Neutrophil (primary cell): Measurements from ENCODE around the gene LYSMD3.

Source experiments
- H3K27ac ChIP-seq: fragments of 200-600 bp; sonication (generic); 2 replicates; pipeline ENCODE4 v1.5.1; 2016; ENCODE audit warnings: mild to moderate bottlenecking, moderate library complexity
- H3K27me3 ChIP-seq: fragments of 200-600 bp; sonication (generic); 2 replicates; pipeline ENCODE4 v1.6.0; 2016; ENCODE audit warnings: mild to moderate bottlenecking
- H3K36me3 ChIP-seq: fragments of 200-600 bp; sonication (generic); 2 replicates; pipeline ENCODE4 v1.5.1; 2017
- H3K4me1 ChIP-seq, 2 experiments: fragments of 200-600 bp in 1 of 2; sonication (generic) in 1 of 2; 1 replicate in 1 of 2; 2 replicates in 1 of 2; pipeline versions ENCODE4 v1.5.1 to v1.6.1; 2013 to 2016; ENCODE audit warnings: low read depth in 1 of 2, low read length in 1 of 2, mild to moderate bottlenecking in 1 of 2, moderate library complexity in 1 of 2; ENCODE audit not compliant: control insufficient read depth in 1 of 2, insufficient read depth in 1 of 2
- H3K4me3 ChIP-seq, 2 experiments: fragments of 200-600 bp in 1 of 2; sonication (generic) in 1 of 2; 1 replicate in 1 of 2; 2 replicates in 1 of 2; pipeline ENCODE4 v1.5.1; 2013 to 2016; ENCODE audit warnings: low read depth in 1 of 2, low read length in 1 of 2, mild to moderate bottlenecking in 1 of 2, moderate library complexity in 1 of 2
- H3K9me3 ChIP-seq: fragments of 200-600 bp; sonication (generic); 2 replicates; pipeline ENCODE4 v1.5.1; 2016
- TF ChIP-seq, protein P1 (sequence below): fragments of 200-600 bp; sonication (generic); IDR thresholded peaks from 2 replicates; pipeline ENCODE4 v1.5.1; 2016; ENCODE audit warnings: antibody characterized with exemption

LYSMD3 gene

GRCh38 chr5:90480699-90481098 lies 48.7 kb downstream of the LYSMD3 start:
- TF ChIP-seq, protein P1, sequence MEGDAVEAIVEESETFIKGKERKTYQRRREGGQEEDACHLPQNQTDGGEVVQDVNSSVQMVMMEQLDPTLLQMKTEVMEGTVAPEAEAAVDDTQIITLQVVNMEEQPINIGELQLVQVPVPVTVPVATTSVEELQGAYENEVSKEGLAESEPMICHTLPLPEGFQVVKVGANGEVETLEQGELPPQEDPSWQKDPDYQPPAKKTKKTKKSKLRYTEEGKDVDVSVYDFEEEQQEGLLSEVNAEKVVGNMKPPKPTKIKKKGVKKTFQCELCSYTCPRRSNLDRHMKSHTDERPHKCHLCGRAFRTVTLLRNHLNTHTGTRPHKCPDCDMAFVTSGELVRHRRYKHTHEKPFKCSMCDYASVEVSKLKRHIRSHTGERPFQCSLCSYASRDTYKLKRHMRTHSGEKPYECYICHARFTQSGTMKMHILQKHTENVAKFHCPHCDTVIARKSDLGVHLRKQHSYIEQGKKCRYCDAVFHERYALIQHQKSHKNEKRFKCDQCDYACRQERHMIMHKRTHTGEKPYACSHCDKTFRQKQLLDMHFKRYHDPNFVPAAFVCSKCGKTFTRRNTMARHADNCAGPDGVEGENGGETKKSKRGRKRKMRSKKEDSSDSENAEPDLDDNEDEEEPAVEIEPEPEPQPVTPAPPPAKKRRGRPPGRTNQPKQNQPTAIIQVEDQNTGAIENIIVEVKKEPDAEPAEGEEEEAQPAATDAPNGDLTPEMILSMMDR: no peak
- no peaks in the 10 kb centered on the region for H3K27me3 ChIP-seq
- H3K9me3 ChIP-seq: no peaks in the 10 kb centered on the region
- H3K36me3 ChIP-seq: no peaks in the 10 kb centered on the region
- H3K27ac ChIP-seq: no peak overlapping the region
- no peak overlapping the region for H3K4me3 ChIP-seq
- H3K4me1 ChIP-seq: no peaks in the 10 kb centered on the region

DNA sequence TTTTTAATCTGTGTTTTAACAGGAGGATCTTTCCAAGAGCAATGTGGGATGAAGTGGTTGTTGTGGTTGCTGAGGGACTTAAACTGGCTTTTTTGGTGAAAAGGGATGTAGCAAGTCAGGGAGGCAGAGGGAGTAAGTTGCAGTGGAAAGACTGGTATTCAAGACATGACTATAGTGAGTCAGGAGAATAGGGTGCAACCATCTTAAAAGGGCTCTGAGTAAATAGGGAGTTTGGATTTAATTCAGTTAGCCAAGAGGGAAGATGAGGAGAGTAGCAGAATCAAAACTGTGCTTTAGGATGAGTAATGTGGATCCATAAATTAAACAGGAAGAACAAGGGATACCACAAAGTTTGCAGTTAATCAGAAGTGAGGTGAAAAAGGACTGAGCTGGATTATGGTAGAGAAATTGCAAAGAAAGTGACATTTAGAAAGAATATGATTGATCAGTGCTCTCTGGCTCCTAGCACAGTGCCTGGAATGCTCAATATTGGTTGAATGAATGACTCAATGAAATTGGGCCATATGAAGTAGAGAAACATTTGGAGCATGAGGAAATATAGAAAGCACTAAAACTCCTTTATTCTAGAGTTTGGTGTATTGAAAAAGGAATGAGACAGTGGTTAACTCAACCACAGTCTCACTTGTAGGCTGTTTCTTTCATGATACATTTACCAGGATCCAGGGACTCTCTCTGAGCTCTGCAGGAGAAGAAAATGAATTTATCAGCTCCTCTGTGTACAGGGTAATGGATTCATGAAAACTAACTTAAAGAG lies 49.6 kb downstream of the LYSMD3 start:
- Histone ChIP-seq H3K36me3 (no peaks in the 10 kb centered on the region), H3K4me1 (peaks cover 4% of the 10 kb centered on the region in 2 experiments), H3K4me3 (no peak overlapping the region), H3K27me3 (no peaks in the 10 kb centered on the region), H3K27ac (no peak overlapping the region), H3K9me3 (no peaks in the 10 kb centered on the region)
- TF ChIP-seq, protein P1: no peak

DNA sequence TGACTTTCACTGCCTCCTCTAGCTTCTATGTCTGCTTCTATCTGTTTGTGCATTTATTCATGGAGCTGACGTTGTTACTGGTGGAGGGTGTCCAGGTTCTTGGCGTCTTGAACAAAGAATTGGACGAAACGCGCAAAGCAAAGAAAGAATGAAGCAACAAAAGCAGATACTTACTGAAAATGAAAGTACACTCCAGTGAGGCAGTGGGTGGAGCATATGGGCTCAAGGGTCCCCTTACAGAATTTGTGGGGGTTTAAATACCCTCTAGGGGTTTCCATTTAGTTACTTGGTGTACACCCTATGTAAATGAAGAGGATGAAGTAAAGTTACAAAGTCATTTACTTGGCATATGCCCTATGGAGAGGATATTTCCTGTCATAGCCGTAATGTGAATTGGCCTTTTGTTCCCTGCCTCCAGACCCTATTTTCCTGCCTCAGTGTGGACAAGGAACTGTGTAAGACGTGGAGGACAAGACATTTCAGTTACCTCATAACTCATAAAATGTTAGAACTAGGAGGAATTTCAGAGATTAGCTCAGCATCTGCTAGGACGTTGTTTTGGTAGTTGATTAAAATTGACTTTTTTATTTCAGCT lies 51.7 kb downstream of the LYSMD3 start:
- H3K9me3 ChIP-seq: no peaks in the 10 kb centered on the region
- no peaks in the 10 kb centered on the region for H3K36me3 ChIP-seq
- no peak overlapping the region for H3K27ac ChIP-seq
- peaks cover 10% of the 10 kb centered on the region for H3K27me3 ChIP-seq
- TF ChIP-seq, protein P1: no peak
- H3K4me3 ChIP-seq: no peak overlapping the region
- H3K4me1 ChIP-seq: peaks cover 19 to 20% of the 10 kb centered on the region in 2 experiments

- TF ChIP-seq, protein P1: no peak
- Histone ChIP-seq H3K4me3 (no peak overlapping the region), H3K27me3 (peaks cover 10% of the 10 kb centered on the region), H3K36me3 (no peaks in the 10 kb centered on the region), H3K4me1 (peaks cover 19 to 20% of the 10 kb centered on the region in 2 experiments), H3K27ac (no peak overlapping the region), H3K9me3 (no peaks in the 10 kb centered on the region)
Observed at GRCh38 chr5:90477073-90477472, 52.3 kb downstream of the LYSMD3 start.

DNA sequence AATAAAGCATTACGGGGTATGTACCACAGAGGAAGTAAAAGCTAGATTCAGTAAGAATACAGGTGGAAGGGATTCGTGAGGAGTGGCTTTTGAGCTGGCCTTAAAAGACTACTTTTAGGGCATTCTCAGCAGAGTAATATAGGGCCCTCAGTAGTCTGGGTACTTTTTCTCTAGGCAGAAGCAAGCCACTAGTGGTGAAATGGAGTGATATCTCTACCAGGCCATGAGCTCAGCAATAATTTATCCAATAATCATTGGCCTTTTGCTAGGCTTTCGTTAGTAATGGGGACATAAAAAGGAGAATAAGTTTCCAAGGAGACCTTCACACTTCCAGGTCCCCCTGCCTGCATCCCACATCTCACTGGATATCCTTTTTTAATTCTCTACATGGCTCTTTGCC lies 53.0 kb downstream of the LYSMD3 start:
- H3K4me1 ChIP-seq: peaks cover 19 to 20% of the 10 kb centered on the region in 2 experiments
- H3K4me3 ChIP-seq: no peak overlapping the region
- H3K27me3 ChIP-seq: peaks cover 10% of the 10 kb centered on the region
- no peak overlapping the region for H3K27ac ChIP-seq
- no peaks in the 10 kb centered on the region for H3K9me3 ChIP-seq
- TF ChIP-seq, protein P1: no peak
- no peaks in the 10 kb centered on the region for H3K36me3 ChIP-seq
